Vagina (tissue), 2 donors: ENCODE data around the gene SNAP47. TPM values are rescaled to one million over a fixed set of nuclear protein-coding genes. Genes with fewer than 3 reads are reported as not detected.

Experiments used
- DNase-seq, 2 donors: peaks; one replicate each; pipeline ENCODE4 v3.0.0-alpha.2; 2017; ENCODE audit errors: extremely low spot score in 2 of 2
- H3K27ac ChIP-seq: fragments of 200-600 bp; sonication (generic); one replicate; pipeline ENCODE4 v1.5.1; 2019
- H3K27me3 ChIP-seq: fragments of 200-600 bp; sonication (generic); one replicate; pipeline ENCODE4 v1.5.1; 2019
- H3K36me3 ChIP-seq, 2 donors: fragments of 200-600 bp; sonication (generic); one replicate each; pipeline ENCODE4 v1.5.1; 2017 to 2019
- H3K4me1 ChIP-seq: fragments of 200-600 bp; sonication (generic); one replicate; pipeline ENCODE4 v1.5.1; 2019
- H3K4me3 ChIP-seq, 2 donors: fragments of 200-600 bp; sonication (generic); 1 replicate in 1 of 2; 2 replicates in 1 of 2; pipeline ENCODE4 v1.5.1; 2016 to 2019
- H3K9me3 ChIP-seq: fragments of 200-600 bp; sonication (generic); one replicate; pipeline ENCODE4 v1.5.1; 2019
- CTCF ChIP-seq, 3 experiments: fragments of 450-650 bp in 2 of 3; fragments of 200-600 bp in 1 of 3; sonication (generic) in 1 of 3; IDR thresholded peaks; one replicate each; pipeline ENCODE4 v1.5.1; 2017 to 2019; ENCODE audit warnings: antibody characterized with exemption in 3 of 3, mild to moderate bottlenecking in 2 of 3, moderate library complexity in 2 of 3
- POLR2A ChIP-seq, 2 donors: fragments of 450-650 bp; IDR thresholded peaks; one replicate each; pipeline ENCODE4 v1.6.1; 2017; ENCODE audit warnings: antibody characterized with exemption in 2 of 2, mild to moderate bottlenecking in 2 of 2, moderate library complexity in 2 of 2
- POLR2AphosphoS5 ChIP-seq, 2 donors: sonication (generic); formaldehyde crosslinking; IDR thresholded peaks; one replicate each; pipeline ENCODE4 v1.9.0; 2017; ENCODE audit warnings: antibody characterized with exemption in 2 of 2, mild to moderate bottlenecking in 2 of 2, low read depth in 1 of 2; ENCODE audit not compliant: insufficient read depth in 1 of 2
- intact Hi-C: fragments of 100-400 bp; cut with DNase I; formaldehyde crosslinking; loops from one replicate; pipeline ENCODE4 v1.15.1; 2023
- total RNA-seq: library from RNA; depleted of rRNA; stranded (reverse); fragments of >200 nt; gene quantifications from one replicate; pipeline ENCODE4 v1.2.3, GENCODE V29; 2016

SNAP47 gene
- total RNA-seq, 1 donor from 2014 or later: 28.7 TPM

GRCh38 chr1:227739636-227740035, 4.4 kb downstream of the SNAP47 start:
- TF ChIP-seq POLR2A (IDR thresholded peaks at IDR 0.05): no peak
- TF ChIP-seq POLR2AphosphoS5 (IDR thresholded peaks at IDR 0.05; ENCODE audit: insufficient read depth in 1 of 2, low read depth in 1 of 2): no peak
- no peak for TF ChIP-seq CTCF (IDR thresholded peaks at IDR 0.05)
- DNase-seq: no peak

GRCh38 chr1:227740401-227740960, 5.2 kb downstream of the SNAP47 start:
- no peaks in the 10 kb centered on the region for H3K27me3 ChIP-seq
- intact Hi-C loops: no loop called here
- TF ChIP-seq CTCF (IDR thresholded peaks at IDR 0.05) (no peak), POLR2AphosphoS5 (IDR thresholded peaks at IDR 0.05; ENCODE audit: insufficient read depth in 1 of 2, low read depth in 1 of 2) (no peak), POLR2A (IDR thresholded peaks at IDR 0.05) (no peak)
- no peaks in the 10 kb centered on the region for H3K9me3 ChIP-seq
- no peak overlapping the region for H3K27ac ChIP-seq
- H3K4me1 ChIP-seq: peaks cover 21% of the 10 kb centered on the region
- H3K36me3 ChIP-seq: no peaks in the 10 kb centered on the region
- no peak for DNase-seq
- no peak overlapping the region for H3K4me3 ChIP-seq

More at GRCh38 chr1:227739636-227740035, 4.4 kb downstream of the SNAP47 start:
- Histone ChIP-seq H3K27me3 (no peaks in the 10 kb centered on the region), H3K4me1 (peaks cover 16% of the 10 kb centered on the region), H3K36me3 (no peaks in the 10 kb centered on the region), H3K4me3 (no peak overlapping the region), H3K9me3 (no peaks in the 10 kb centered on the region), H3K27ac (no peak overlapping the region)
- intact Hi-C loops: loop anchor here (10.0 kb wide), 1 partner anchor 345 kb away; the partner anchor contains the start of gene ARF1

- H3K27ac ChIP-seq: no peak overlapping the region
- DNase-seq: no peak
- H3K4me3 ChIP-seq: no peak overlapping the region
- no peaks in the 10 kb centered on the region for H3K27me3 ChIP-seq
- peaks cover 15% of the 10 kb centered on the region for H3K4me1 ChIP-seq
- H3K9me3 ChIP-seq: no peaks in the 10 kb centered on the region
- intact Hi-C loops: no loop called here
- H3K36me3 ChIP-seq: no peaks in the 10 kb centered on the region
- no peak for TF ChIP-seq POLR2AphosphoS5 (IDR thresholded peaks at IDR 0.05; ENCODE audit: insufficient read depth in 1 of 2, low read depth in 1 of 2)
- TF ChIP-seq POLR2A (IDR thresholded peaks at IDR 0.05): no peak
- no peak for TF ChIP-seq CTCF (IDR thresholded peaks at IDR 0.05)
Measured at GRCh38 chr1:227741166-227741870, 6.1 kb downstream of the SNAP47 start.

DNA sequence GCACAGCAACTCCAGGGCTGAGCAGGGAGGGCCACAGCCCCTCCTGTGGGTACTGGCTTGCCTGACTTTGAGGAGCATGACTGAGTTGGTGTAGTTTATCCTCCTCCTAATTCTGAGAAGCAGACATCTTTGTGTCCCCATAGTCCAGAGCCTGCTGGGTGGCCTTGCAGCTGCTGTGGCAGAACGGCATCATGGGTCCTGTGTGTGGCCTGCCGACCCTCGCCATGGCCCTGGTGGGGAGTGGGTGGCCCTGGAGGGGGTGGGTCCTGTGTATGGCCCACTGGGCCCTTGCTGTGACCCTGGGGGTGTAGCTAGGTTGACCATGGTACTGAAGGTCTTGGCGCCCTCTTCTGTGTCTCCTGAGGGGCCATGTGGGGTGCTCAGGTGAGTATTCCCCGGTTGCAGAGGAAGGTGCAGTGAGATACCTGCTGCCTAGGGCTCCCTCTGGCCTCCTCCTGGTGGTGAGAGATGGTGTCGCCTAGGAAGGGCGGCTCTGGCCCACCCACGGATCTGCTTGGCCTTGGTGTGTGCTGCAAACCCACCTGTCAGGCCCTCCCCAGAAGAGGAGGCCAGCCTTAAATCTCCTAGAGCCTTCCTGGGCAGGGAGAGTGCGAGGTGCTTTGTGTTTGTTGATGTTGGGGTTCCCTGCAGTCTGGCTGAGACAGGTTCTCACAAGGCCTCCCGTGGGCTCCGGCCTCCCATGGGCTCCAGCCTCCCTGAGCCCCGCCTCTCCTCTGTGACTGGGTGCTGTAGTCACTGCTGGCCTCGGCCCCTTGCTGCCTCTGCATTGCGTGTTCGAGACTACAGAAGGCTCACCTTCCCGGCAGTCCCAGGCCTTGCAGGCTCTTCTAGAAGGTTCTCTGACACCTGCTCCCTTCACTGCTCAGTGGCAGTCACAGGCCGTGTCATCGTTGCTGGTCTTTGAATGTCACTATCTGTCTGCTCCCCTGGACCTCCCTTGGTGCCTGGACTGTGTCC, 7.8 kb downstream of the SNAP47 start:
- Histone ChIP-seq H3K4me1 (peaks cover 9% of the 10 kb centered on the region), H3K9me3 (no peaks in the 10 kb centered on the region), H3K36me3 (peaks cover 0 to 3% of the 10 kb centered on the region in 2 donors), H3K4me3 (no peak overlapping the region), H3K27me3 (no peaks in the 10 kb centered on the region), H3K27ac (no peak overlapping the region)
- no peak for DNase-seq
- intact Hi-C loops: no loop called here
- TF ChIP-seq POLR2AphosphoS5 (IDR thresholded peaks at IDR 0.05; ENCODE audit: insufficient read depth in 1 of 2, low read depth in 1 of 2): no peak
- no peak for TF ChIP-seq POLR2A (IDR thresholded peaks at IDR 0.05)
- no peak for TF ChIP-seq CTCF (IDR thresholded peaks at IDR 0.05)
